BLaER1 (cell line): ENCODE results near the gene RSPO1.

ENCODE experiments used
- H3K27ac ChIP-seq: shearing (Covaris generic); formaldehyde crosslinking; 2 replicates; pipeline ENCODE4 v1.8.1; 2022
- H3K27me3 ChIP-seq: shearing (Covaris generic); formaldehyde crosslinking; 2 replicates; pipeline ENCODE4 v1.8.1; 2022
- H3K36me3 ChIP-seq: shearing (Covaris generic); formaldehyde crosslinking; 2 replicates; pipeline ENCODE4 v1.8.1; 2022
- H3K4me1 ChIP-seq: shearing (Covaris generic); formaldehyde crosslinking; 2 replicates; pipeline ENCODE4 v1.8.1; 2022
- H3K4me2 ChIP-seq: shearing (Covaris generic); formaldehyde crosslinking; 2 replicates; pipeline ENCODE4 v1.8.1; 2022
- H3K4me3 ChIP-seq: shearing (Covaris generic); formaldehyde crosslinking; 2 replicates; pipeline ENCODE4 v1.8.1; 2022
- H3K9ac ChIP-seq: shearing (Covaris generic); formaldehyde crosslinking; 2 replicates; pipeline ENCODE4 v1.8.1; 2022
- H3K9me3 ChIP-seq: shearing (Covaris generic); formaldehyde crosslinking; 2 replicates; pipeline ENCODE4 v1.8.1; 2022
- H4K20me1 ChIP-seq: shearing (Covaris generic); formaldehyde crosslinking; 2 replicates; pipeline ENCODE4 v1.8.1; 2022
- Cebpa-rat ChIP-seq: shearing (Covaris generic); IDR thresholded peaks from 2 replicates; pipeline ENCODE4 v1.8.1; 2022

Gene RSPO1

GRCh38 chr1:37641059-37641458 lies 6.4 kb upstream of the RSPO1 start:
- peaks cover 21% of the 10 kb centered on the region for H3K27me3 ChIP-seq
- H3K4me2 ChIP-seq = no peak overlapping the region

GRCh38 chr1:37636435-37636834 lies 1.7 kb upstream of the RSPO1 start:
- H3K4me2 ChIP-seq = no peak overlapping the region
- H3K9me3 ChIP-seq = peaks cover 7% of the 10 kb centered on the region
- H3K27me3 ChIP-seq = peaks cover 67% of the 10 kb centered on the region
- H4K20me1 ChIP-seq = peaks cover 31% of the 10 kb centered on the region; the same call in 1 of the 2 replicates
- no peaks in the 10 kb centered on the region for H3K36me3 ChIP-seq
- H3K27ac ChIP-seq = no peak overlapping the region
- no peak overlapping the region for H3K4me3 ChIP-seq
- no peak for TF ChIP-seq Cebpa-rat
- H3K4me1 ChIP-seq = no peaks in the 10 kb centered on the region
- H3K9ac ChIP-seq = no peak overlapping the region

More at GRCh38 chr1:37641059-37641458, 6.4 kb upstream of the RSPO1 start:
- no peak for TF ChIP-seq Cebpa-rat
- Histone ChIP-seq H3K4me1 (no peaks in the 10 kb centered on the region), H3K36me3 (no peaks in the 10 kb centered on the region), H3K27ac (no peak overlapping the region), H3K4me3 (no peak overlapping the region), H3K9ac (no peak overlapping the region), H4K20me1 (peaks cover under 1% of the 10 kb centered on the region; the same call in 1 of the 2 replicates), H3K9me3 (peaks cover 20% of the 10 kb centered on the region)

DNA sequence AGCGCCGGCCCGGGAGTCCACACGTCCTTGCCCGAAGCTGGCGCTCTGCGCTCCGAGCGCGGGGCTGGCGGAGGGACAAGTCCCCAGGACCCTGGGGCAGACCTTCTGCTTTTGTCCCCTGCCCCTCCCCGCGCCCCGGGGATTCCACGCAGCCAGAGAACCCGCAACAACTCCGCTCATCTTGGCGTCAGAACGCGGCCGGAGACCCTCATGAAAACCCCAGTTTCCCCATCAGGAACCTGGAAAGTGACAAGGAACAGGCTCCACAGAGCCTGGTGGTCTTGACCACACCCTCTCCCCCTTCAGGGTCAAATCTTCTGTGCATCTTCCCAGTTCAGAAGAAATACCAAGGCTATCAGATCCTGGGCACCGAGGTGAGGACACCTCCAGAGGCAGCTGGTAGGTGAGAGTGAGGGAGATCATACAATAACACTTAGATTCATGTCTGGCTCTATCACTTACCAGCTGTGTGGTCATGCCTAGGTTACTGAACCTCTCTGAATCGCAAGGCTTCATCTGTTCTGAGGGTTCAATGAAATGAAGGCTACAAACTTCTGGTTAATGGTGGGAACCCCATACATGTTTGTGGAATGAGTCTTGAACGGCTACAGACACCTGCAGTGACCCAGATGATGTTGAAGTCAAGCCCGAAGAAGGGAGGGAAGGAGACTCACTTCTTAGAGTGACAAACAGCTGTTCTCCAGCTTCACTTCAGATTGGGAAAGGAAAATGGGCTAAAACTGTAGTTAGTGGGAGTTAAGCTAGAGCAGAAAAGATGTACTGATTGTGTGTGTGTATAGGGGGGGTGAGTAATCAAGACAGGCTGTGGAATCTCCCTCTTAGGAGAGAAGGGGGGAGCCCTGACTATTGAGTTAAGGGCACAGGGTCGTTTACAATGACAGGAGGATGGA lies 555 bp upstream of the RSPO1 start:
- peaks cover 79% of the 10 kb centered on the region for H3K27me3 ChIP-seq
- no peaks in the 10 kb centered on the region for H3K9me3 ChIP-seq
- no peaks in the 10 kb centered on the region for H3K4me1 ChIP-seq
- no peak for TF ChIP-seq Cebpa-rat
- H3K4me2 ChIP-seq = no peak overlapping the region
- H4K20me1 ChIP-seq = peaks cover 37% of the 10 kb centered on the region; the same call in 1 of the 2 replicates
- no peak overlapping the region for H3K27ac ChIP-seq
- H3K4me3 ChIP-seq = no peak overlapping the region
- H3K9ac ChIP-seq = no peak overlapping the region
- H3K36me3 ChIP-seq = no peaks in the 10 kb centered on the region

DNA sequence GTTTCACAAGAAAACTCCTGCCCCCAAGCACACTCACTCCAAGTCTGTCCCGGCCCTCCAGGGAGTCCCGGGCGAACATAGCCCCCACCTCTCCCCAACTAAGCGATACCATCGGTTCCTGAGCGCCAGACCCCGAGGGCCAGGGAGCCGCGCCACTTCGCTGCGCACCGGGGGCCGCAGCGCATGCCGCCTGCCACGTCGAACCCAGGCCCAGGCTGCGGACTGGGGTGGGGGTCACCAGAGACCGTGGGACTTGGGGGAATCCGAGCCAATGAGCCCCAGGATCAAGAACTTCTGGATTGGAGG lies 801 bp downstream of the RSPO1 start:
- no peaks in the 10 kb centered on the region for H3K36me3 ChIP-seq
- peaks cover 7% of the 10 kb centered on the region for H3K4me1 ChIP-seq
- no peak for TF ChIP-seq Cebpa-rat
- H3K4me3 ChIP-seq = no peak overlapping the region
- H3K27me3 ChIP-seq = peaks cover 85% of the 10 kb centered on the region
- no peak overlapping the region for H3K9ac ChIP-seq
- H3K4me2 ChIP-seq = no peak overlapping the region
- H3K27ac ChIP-seq = no peak overlapping the region
- H3K9me3 ChIP-seq = no peaks in the 10 kb centered on the region
- peaks cover 37% of the 10 kb centered on the region; the same call in 1 of the 2 replicates for H4K20me1 ChIP-seq

- Histone ChIP-seq H3K4me3 (no peak overlapping the region), H3K4me1 (peaks cover 13% of the 10 kb centered on the region), H4K20me1 (peaks cover 37% of the 10 kb centered on the region; the same call in 1 of the 2 replicates), H3K27ac (no peak overlapping the region), H3K27me3 (peaks cover 82% of the 10 kb centered on the region), H3K9ac (no peak overlapping the region), H3K4me2 (no peak overlapping the region), H3K36me3 (no peaks in the 10 kb centered on the region), H3K9me3 (no peaks in the 10 kb centered on the region)
- no peak for TF ChIP-seq Cebpa-rat
Measured at GRCh38 chr1:37633040-37633937, 1.4 kb downstream of the RSPO1 start.

DNA sequence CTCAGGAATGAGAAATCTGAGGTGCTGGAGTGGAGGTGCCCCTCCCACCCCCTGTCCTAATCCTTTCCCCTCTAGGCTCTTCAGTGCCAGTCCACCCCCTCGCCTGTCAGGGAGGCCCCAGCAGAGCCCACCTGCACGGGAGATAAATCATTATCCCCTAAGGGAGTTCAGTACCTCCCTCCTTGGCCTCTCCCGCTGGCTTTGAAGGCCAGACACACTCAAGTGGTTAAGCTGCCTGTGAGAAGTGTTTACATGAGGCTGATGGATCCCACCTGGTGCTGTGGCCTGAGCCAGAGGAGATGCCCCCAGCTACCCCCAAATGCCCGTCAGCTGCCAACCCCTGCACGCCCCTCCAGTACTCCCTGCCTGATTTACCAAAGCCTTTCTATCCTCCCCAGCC lies 3.7 kb downstream of the RSPO1 start:
- no peaks in the 10 kb centered on the region for H3K9me3 ChIP-seq
- H3K4me1 ChIP-seq = peaks cover 27% of the 10 kb centered on the region
- no peak overlapping the region for H3K9ac ChIP-seq
- H3K27me3 ChIP-seq = peaks cover 72% of the 10 kb centered on the region
- H3K4me2 ChIP-seq = no peak overlapping the region
- no peak for TF ChIP-seq Cebpa-rat
- peaks cover 36% of the 10 kb centered on the region; the same call in 1 of the 2 replicates for H4K20me1 ChIP-seq
- H3K27ac ChIP-seq = no peak overlapping the region
- no peak overlapping the region for H3K4me3 ChIP-seq
- no peaks in the 10 kb centered on the region for H3K36me3 ChIP-seq

DNA sequence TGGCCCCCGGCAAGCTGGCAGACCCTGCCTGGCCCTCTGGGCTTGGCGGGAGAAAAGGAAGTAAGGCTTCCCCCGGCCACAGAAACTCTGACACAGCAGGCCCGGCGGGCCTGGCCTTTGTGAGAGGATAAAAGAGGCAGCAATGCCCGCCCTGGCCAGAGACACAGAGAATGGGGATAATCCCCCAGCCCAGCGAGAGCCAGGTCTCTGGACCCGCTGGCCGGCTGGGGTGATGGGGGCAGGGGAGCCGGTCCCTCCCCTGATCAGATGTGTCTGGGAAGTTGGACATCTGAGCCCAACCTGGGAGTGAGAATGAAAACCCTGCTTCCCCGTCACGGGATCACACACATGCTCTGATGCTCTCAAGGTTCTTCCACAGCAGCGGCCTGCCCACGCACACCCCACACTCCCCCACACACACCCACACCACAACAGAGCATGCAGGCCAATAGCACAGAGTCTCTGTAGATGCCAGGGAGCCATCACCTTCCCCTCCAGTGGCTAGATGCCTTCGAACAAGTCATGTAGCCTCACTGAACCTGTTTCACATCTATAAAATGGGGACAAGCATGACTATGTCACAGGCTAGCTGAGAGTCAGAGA lies 4.2 kb downstream of the RSPO1 start:
- H3K27ac ChIP-seq = no peak overlapping the region
- TF ChIP-seq Cebpa-rat = no peak
- H3K4me1 ChIP-seq = peaks cover 27% of the 10 kb centered on the region
- no peaks in the 10 kb centered on the region for H3K9me3 ChIP-seq
- no peak overlapping the region for H3K9ac ChIP-seq
- no peak overlapping the region for H3K4me2 ChIP-seq
- no peaks in the 10 kb centered on the region for H3K36me3 ChIP-seq
- H3K27me3 ChIP-seq = peaks cover 67% of the 10 kb centered on the region
- peaks cover 31% of the 10 kb centered on the region; the same call in 1 of the 2 replicates for H4K20me1 ChIP-seq
- H3K4me3 ChIP-seq = no peak overlapping the region

DNA sequence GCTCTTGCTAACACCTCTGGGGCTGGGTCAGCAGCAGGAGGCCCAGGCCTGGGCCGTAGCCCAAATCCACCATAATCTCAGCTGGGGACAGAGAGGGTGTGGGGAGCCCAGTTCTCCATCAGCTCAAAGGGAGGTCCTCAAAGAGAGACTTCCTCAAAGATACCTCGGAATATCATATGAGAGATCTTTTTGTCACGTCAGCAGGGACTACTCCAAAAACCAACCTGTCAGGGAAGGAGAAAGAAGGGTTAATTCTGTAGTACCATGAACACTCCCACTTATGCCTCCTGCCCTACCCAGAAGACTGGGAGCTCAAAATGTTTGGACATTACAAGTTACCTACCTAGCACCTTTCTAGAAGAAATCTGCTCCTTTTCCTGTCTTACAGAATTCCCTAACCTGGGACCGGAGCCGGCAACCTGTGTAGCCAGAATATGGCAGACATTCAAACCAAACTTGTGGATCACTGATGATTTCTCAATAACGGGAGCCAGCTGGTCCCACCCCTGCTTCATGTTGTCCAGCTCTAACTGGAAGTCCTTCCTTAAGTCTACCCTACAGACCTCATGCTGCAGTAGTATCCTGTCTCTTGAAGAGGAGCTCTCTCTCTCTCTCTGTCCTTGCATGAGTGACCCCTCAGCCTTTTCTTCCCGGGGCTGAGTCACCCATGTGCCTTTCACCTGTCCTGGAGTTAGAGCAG lies 4.8 kb downstream of the RSPO1 start:
- Histone ChIP-seq H3K4me2 (no peak overlapping the region), H3K36me3 (no peaks in the 10 kb centered on the region), H3K4me1 (peaks cover 27% of the 10 kb centered on the region)

GRCh38 chr1:37629008-37629407 lies 5.7 kb downstream of the RSPO1 start:
- Histone ChIP-seq H3K27ac (no peak overlapping the region), H3K27me3 (peaks cover 52% of the 10 kb centered on the region), H4K20me1 (peaks cover 19% of the 10 kb centered on the region; the same call in 1 of the 2 replicates), H3K9ac (no peak overlapping the region), H3K4me1 (peaks cover 27% of the 10 kb centered on the region), H3K36me3 (no peaks in the 10 kb centered on the region), H3K4me2 (peak overlapping the region; percentile 57), H3K4me3 (no peak overlapping the region), H3K9me3 (no peaks in the 10 kb centered on the region)
- no peak for TF ChIP-seq Cebpa-rat

More for the DNA sequence above, 4.8 kb downstream of the RSPO1 start:
- H3K27ac ChIP-seq = no peak overlapping the region
- no peak overlapping the region for H3K9ac ChIP-seq
- no peak overlapping the region for H3K4me3 ChIP-seq
- H3K27me3 ChIP-seq = peaks cover 61% of the 10 kb centered on the region
- no peak for TF ChIP-seq Cebpa-rat
- peaks cover 27% of the 10 kb centered on the region; the same call in 1 of the 2 replicates for H4K20me1 ChIP-seq
- no peaks in the 10 kb centered on the region for H3K9me3 ChIP-seq
